HG03521 (cell line): ENCODE measurements around the gene FOXJ1.

Experiments used
- ATAC-seq: cut with Tn5 transposase; IDR thresholded peaks from one replicate; pipeline ENCODE4 v1.9.1; 2021; ENCODE audit warnings: mild to moderate bottlenecking, moderate library complexity; ENCODE audit not compliant: unreplicated experiment

The FOXJ1 gene

DNA sequence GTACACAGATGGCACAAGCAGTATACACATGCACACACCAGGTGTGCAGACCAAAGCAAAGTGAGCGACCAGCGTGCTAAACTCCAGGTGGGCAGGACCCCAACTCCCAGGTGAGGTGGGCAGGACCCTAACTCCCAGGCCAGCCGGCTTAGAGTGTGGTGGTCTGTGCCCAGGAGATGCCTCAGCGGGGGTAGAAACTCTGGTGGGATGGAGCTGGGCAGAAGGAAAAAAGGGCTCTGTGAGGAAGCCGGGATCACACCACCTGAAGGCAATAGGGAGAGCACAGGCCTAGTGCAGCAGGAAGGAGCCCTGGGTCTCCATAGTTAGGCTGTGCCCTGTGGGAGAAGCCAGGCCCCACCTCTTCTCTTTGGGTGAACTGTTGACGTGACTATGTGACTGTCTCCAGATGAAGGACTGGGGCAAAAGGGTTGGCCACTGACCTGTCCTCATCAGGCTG is 1.6 kb upstream of the FOXJ1 start:
- no peak for ATAC-seq

DNA sequence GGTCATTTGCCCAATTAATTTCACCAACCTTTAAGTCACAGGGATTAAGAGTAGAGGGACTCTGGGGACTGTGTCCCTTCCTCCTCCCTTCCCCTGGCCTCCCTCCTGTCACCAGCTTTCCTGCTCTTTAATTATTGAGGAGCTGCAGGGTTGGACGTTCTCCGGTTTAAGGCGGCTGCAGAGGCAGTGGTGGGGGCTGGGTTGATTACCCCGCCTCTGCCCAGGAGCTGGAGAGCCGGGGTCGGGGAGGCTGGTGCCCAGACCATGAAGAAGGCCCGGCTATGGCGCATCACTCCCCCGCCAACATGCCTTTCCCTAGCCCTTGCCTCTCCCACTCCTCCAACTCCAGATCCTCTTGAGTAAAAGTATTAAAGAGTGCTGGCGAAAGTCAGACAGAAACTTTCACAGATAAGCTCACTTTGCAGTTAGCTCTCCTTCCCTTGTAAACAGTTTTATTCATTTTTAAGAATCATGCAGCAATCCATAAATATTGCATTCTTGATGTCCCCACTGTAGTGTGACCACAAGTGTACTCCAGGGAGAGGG is 1.1 kb upstream of the FOXJ1 start:
- no peak for ATAC-seq

DNA sequence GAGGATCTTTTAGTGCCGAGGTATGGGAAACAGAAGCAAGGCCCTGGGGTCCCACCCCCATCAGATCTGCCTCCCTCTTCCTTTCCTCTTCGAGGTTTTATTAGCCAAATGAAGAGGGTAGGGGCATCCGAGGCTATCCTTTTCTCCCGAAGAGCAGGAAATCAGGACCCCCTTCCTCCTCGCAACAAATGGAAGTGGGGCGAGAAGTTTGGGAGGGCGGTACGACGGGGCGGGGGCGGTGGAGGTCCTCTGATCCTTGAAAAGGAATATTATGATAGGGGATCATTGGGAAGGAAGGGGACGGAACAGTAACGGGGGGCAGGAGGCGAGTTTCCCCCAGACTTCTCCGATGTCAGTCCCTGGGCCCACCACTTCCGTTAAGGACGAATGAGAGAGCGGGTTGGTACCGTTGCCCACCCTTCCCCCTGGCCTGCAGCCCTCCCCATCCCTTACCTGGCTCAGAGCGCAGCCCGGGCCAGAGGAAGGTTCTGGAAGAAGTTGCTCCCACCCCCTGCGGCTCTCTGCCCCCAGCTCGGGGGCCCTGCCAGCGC is 309 bp downstream of the FOXJ1 start:
- no peak for ATAC-seq

DNA sequence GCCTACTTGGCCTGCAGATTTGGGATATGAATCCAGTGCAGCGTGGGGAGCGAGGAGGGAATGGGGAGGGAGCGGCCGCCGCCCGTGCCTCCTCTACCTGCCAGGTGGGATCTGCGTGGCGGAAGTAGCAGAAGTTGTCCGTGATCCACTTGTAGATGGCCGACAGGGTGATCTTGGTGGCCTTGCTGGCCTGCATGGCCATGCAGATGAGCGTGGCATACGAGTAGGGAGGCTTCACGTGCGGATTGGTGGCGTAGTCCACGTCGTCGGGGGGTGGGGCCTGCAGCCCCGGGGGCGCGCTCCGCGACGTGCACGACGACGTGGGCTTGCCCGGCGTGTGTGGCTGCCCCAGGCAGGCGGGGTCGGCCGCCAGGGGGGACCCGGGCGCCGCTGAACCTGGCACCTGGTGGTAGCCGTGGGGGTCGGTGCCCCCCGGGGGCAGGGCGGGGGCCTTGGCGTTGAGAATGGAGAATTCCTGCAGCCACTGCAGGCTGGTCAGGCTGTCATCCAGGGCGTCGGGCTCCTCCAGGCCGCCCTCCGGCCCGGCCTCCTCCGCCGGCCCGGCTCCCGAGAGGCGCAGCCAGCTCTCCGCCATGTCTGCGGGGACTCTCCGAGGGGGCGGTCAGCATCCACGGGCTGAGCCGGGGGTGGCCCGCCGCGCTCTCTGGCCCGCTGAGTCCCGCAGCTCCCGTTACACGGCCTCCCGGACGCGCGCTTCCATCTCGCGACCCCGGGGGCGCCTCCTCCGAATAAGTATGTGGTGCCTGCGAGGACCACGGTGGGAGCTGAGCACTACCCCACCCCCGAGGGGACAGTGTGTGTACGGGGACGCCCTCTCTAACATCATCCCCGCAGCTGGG is 1.0 kb downstream of the FOXJ1 start:
- no peak for ATAC-seq

DNA sequence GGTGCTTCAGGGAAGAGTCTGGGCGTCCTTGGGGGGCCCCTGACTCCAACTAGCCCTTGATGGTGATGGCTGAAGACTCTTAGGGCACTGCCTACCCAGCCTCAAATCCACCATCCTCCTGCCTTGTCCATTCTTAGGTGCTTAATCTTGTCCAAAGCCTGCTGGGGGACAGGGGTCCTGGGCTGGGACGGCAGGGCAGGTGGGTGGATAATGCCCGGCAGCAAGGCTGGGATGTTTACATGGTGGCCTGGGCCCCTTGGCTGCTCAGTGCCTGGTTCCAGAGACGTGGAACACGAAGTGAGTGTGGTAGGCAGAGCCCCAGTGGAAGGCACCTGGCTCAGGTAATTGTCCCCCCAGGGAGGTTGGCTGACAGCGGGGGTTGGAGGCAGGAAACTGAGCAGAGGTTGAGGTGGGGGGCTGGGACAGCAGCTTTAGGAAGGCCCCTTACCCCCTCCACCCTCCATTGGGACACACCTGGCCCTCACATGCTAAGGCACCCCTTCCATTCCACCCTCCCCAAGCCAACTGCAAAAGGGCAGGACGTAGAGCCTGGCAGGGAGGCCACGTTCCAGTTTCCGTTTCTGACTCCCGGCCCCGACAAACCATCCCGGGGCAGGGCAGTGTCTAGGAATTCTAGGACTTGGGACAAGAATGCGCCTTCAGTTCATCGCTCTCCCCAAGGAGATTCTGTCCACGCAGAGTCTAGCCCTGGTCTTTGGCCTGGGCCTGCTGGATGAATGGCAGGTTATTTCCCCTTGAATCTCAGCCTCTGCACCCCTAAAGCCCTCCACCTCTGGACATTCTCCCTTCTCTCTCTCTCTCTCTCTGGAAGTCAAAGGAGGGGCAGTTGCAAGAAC is 1.9 kb downstream of the FOXJ1 start:
- ATAC-seq, result no peak

DNA sequence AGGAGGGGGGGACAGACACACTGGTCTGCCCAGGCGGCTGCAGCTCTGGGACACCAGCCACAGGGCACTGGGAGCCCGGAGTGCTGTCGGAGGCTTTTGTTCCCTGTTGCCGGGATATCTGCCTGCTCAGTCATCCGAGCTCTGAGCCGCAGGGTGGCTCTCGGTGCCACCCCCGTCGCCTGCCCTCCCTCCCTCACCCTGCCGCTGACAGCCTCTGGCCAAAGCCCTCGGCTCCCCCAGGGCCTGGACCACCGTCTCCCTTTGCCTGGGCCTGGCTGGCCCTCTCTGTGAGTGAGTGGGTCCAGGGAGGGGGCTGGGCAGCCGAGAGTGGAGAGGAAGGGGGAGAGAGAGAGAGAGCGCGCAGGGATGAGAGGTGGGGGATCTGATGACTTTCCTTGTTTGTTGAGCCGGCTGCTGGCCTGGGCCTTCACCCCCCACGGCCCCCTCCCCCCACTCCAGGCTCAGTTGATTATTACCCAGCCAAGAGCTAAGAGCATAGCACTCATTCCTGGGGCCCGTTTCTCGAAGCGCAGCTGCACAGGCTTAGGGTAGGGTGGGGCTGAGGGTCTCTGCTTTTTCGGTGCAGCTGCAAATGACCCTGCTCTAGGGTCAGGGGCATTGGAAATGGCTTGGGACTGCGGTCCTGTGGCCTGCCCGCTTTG is 2.7 kb downstream of the FOXJ1 start:
- ATAC-seq, result no peak

DNA sequence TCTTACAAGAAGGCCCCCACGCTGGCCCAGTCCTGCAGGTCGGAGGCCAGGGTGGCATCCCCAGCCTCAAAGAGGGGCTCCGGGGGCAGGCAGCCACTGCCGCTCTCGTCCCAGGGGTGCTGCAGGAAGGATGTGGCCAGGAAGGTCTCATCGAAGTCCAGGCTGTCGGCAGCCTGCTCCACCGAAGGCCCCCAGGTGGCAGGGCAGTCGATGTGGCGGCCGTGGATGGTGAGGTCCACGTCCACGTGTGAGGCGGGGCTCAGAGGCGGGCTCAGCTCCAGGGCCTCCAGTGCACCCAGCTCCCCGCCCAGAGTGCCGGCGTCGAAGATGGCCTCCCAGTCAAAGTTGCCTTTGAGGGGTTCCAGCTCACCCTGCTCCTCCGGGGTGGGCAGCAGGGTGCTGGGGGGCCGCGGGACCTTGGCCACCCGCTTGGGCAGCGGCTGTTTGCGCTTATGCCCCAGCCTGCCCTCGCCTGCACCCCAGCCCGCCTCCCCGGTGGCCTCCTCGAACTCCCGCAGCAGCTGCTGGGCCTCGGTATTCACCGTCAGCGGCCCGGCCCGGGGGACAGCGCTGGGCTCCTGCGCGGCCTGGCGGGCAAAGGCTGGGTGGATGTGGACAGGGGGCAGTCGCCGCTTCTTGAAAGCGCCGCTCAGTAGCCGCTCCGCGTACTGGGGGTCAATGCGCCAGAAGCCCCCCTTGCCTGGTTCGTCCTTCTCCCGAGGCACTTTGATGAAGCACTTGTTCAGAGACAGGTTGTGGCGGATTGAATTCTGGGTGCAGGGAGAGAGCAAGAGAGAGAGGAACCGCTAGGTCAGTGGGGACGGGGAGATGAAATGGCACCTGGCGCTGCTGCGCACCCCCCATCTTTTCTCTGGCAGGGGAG is 3.5 kb downstream of the FOXJ1 start:
- no peak for ATAC-seq

DNA sequence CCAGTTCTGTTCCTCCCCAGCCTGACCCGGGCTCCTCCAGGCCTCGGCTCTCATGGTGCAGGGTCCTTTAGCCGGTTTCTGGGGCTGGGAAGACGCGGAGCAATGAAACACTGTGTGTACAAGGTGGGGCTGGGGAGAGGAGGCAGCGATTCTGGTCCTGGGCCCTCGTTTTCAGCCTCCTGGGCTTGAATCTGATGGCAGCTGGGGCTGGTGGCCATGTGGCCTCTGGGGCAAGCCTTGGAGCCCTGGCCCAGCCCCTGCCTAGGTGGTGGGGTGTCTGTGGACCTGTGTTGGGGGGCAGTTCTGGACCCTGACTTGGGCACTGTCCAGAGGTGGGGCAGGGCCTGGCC is 4.1 kb downstream of the FOXJ1 start:
- ATAC-seq, result no peak

DNA sequence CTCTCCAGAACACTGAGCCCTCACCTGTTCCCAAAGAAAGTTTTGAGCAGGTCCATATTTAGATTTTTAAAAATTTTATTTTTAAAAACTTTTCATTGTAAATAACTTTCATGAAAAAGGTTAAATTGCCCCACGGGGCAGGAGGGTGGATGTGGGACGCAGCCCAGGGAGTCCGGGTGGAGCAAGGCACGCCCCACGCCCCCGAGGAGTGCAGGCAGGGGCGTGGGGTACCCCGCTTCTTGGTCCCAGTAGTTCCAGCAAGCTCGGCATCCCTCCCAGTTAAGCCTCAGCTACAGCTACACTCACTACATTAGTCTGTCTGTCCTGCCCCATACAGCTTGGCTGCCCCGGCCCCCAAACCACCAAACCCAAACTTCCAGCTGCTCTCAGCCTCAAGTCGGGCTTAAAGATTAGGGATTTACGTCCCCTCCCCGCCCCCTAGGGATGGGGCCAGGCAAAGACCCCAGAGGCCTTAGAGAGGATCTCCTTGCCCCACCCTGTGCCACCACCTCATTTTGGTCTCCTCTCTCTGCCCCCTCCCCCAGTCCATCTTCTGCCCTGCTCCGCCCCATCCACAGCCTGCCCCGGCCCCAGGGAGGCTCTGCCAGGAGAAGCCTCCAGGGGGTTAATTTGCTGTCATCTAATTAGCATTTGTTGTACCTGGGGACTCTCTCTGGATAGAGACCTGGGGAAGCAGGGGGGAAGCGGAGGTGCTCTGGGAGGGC is 4.6 kb downstream of the FOXJ1 start:
- ATAC-seq, result no peak

DNA sequence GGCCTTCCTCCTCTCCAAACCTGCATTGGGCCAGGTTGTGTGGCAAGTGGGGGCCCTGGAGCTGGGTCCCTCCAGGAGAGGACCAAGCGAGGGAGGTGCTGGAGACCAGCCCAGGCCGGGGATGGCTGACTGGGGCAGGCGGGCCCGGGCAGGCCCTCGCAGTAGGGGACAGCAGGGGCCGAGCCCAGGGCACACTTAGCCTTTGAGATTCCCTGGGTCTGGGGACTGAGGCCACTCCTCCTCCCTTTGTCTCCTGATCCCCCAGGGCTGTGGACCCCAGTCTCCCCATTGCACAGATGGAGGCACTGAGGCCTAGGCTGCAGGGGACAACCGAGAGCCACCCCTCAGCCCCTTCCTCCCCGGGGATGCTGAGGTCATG is 5.2 kb downstream of the FOXJ1 start:
- ATAC-seq, result no peak

DNA sequence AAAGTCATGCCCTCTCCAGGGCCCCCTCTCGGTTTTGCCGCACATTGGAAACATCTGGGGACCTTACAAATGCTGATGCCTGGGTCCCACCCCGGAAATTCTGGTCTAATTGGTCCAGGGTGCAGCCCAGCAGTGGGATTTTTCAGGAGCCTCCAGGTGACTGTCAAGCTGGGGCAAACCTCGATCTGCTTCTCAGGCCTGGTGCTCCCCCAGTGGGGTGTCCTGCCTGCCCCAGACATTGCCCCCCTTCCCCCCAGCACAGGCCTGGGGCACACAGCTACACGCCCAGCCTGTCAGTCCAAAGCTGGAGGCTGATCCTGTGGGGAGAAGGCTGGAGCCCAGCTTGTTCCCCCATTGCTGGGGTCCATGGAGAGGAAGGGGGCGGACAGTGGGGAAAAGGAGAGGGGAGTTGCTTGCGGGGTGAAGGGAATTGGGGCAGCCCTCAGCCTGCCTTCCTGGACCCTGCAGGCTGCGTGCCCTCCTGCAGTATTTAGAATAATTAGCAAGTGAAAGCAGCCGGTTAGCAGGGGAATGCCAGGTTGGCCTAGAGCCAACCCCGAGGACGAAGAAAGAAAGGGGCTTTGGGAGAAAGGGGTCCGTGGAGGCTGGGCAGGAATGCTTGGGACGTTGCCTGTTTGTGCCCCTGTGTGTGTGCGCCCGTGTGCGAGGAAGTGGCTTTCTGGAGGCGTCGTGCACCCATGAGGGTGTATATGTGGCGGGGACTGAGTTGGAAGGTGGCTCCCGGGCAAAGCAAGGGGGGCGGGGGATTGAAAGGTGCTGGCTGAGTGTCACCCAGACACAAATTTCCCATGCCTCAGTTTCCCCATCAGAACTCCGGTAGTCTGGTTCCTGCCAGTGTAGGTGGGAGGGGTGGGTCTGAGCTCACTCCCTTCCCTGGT is 5.9 kb downstream of the FOXJ1 start:
- ATAC-seq, result no peak

DNA sequence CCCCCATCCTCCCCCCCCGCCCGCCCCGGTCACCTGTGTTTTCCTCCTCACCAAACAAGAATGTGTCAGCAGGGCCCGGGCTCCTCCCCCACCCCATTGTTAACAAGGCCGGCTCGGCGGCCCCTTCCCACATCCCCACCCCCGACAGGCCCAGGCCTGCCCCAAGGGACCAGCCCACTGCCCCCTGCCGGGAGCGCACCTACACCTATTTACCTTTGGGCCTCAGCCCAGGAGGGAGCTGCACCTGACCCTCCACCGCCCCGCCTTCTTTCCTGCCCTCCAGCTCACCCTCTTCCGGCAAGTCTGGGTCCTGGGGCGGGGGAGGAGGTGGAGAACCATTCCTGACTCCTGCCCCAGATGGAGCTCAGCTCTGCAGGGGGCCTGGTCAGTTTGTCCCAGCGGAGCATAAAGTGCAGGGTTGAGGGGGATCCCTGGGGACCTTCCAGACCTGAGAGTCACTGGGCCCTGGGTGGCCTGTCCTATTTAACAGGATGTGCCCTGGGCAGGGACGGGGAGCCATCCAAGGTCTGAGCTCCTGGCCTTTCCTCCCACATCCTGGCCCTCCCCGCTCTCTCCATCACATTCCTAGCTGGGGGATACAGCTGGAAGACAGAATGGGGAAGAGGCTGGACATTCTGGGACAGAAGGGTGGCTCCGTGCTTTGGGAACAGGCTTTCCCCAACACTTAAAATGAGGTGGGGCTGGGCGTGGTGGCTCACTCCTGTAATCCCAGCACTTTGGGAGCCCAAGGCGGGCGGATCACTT is 8.3 kb downstream of the FOXJ1 start:
- no peak for ATAC-seq

DNA sequence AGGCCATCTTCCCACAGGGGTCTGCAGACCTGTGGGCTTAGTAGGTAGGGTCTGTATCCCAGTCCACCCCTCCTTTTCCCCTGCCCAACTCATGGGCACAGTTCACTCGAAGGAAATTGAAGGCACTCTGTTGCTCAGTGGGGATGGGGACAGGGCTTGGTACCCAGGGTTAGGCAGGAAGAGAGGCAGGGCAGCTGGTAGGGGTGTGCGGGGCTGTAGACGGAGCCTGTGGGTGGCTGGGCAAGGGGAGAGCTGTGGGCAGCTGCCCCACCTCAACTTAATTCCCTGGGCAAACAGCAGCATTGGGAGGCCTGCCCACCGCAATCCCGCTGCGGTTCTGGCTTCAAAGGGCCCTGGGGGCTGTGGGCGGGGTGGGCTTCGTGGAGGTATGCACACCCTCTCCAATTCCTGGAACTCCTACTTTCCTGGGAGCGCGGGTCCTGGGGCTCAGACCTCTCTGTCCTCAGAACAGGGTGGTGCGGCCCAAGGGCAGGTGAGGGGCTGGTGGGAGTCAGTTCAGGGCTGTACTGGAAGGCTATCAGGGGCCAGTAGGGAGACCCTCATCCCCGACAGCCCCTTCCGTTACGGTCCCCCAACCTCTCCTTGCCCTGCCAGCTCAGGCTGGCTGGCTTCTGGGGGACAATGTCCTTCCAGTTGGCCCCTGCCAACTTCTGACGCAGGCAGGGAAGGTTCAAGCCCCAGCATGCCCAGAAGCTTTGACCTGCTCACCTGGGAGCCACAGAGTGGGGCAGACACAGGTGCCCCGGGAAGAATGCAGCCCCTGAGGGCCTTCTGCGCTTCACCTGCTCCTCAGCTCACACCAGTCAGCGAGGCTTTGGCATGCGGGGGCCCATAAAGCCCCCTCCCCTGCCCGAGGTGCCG is 9.1 kb downstream of the FOXJ1 start:
- no peak for ATAC-seq

DNA sequence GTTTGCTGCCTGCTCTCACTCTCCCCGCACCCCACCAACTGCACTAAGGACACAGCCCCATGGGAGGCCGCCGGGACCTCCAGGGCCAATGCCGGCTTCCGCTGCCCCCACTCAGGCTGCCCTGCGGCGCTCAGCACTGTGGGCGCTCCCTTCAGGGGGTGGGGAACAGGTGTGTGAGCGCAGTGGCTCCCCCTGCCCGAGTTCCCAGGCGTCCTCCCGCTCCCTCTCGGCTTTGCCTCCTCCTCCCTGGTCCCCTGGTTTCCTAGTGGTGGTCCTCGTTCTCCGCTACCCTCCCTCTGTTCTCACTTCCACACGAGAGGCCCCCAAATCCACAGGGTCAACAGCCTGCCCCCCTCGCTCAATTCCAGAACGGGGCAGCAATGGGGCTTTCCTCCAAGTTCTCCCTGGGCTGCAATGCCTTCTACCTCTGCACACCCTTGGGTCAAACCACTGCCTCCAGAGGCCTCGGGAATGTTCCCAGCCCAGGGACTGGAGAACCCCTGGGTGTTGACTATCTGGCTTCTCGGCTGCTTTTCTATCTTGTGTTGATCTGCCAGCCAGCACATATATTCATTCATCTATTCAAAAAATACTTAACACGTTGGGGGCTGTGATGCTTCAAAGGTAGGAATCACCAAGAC is 9.9 kb downstream of the FOXJ1 start:
- ATAC-seq, result no peak

DNA sequence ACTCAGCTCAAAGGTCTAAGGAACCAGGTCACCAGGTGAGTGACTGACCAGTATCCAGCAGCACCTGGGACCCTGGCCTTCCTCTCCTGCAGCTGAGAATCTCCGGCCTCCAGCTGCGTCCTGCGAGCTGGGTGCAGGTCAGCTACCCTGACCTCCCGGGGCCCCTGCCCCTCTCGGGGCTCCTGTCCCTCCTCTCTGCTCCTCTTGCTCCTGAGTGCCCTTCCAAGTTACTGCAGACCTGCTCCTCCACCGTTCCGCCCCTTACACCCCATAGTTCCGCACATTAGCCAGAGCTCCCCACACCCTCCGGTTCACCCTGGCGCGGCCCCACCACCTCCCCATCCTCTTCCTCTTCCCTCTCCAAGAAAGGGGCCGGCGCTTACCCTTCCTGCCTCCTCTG is 10.6 kb downstream of the FOXJ1 start:
- no peak for ATAC-seq

DNA sequence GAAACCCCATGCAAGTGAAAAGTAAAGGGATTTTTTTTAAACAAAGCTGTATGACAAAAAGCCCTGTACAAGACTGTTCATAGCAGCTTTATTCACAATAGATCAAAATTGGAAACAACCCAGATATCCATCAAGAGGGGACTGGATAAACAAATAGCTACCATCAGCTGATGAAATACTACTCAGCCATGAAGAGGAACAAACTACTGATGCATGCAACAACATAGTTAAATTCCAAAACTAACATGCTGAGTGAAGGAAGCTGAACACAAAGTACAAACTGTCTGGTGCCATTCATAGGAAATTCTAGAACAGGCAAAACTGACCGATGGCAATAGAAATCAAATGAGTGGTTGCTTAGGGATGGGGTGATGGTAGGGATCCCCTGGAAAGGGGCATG is 15.1 kb downstream of the FOXJ1 start:
- ATAC-seq, result no peak
